Thymus (tissue), 11 donors: ENCODE data around the gene PACRG. TPM values are rescaled to one million over a fixed set of nuclear protein-coding genes. Genes with fewer than 3 reads are reported as not detected.

Experiments used
- DNase-seq, 9 donors: peaks; one replicate each; pipeline ENCODE4 v3.0.0-alpha.2; 2013; ENCODE audit warnings: low spot score in 9 of 9, low read depth in 6 of 9, missing footprints in 1 of 9
- H3K27ac ChIP-seq, 2 donors: one replicate each; pipeline ENCODE4 v1.5.1; 2013; ENCODE audit warnings: control low read depth in 1 of 2, low read depth in 1 of 2, low read length in 1 of 2, mild to moderate bottlenecking in 1 of 2, moderate library complexity in 1 of 2
- H3K27me3 ChIP-seq, 2 donors: one replicate each; pipeline ENCODE4 v1.5.1; 2013; ENCODE audit warnings: low read length in 1 of 2; ENCODE audit not compliant: control insufficient read depth in 2 of 2, insufficient read depth in 1 of 2
- H3K36me3 ChIP-seq, 2 donors: one replicate each; pipeline ENCODE4 v1.5.1; 2013; ENCODE audit warnings: low read length in 1 of 2, mild to moderate bottlenecking in 1 of 2, moderate library complexity in 1 of 2; ENCODE audit not compliant: control insufficient read depth in 2 of 2, insufficient read depth in 2 of 2
- H3K4me1 ChIP-seq, 2 donors: one replicate each; pipeline ENCODE4 v1.5.1; 2013; ENCODE audit warnings: low read length in 2 of 2; ENCODE audit not compliant: control insufficient read depth in 2 of 2, insufficient read depth in 2 of 2
- H3K4me3 ChIP-seq, 2 donors: one replicate each; pipeline ENCODE4 v1.5.1; 2013; ENCODE audit warnings: low read length in 2 of 2, control low read depth in 1 of 2, mild to moderate bottlenecking in 1 of 2
- H3K9me3 ChIP-seq, 2 donors: one replicate each; pipeline ENCODE4 v1.5.1; 2013; ENCODE audit warnings: low read length in 1 of 2, mild to moderate bottlenecking in 1 of 2; ENCODE audit not compliant: control insufficient read depth in 2 of 2, insufficient read depth in 1 of 2
- WGBS: extraction: QIAGEN DNeasy Blood & Tissue Kit; methylation state at CpG from one replicate; pipeline ENCODE4 v1.1.7; 2013; 5-methylcytosine and 5-hydroxymethylcytosine counted together
- polyA plus RNA-seq: library from polyadenylated mRNA; stranded (reverse); fragments of 200-250 nt; gene quantifications from one replicate; pipeline ENCODE4 v1.2.3, GENCODE V29; 2013
- total RNA-seq: library from RNA; stranded (reverse); fragments of 120-200 nt; gene quantifications from one replicate; pipeline ENCODE4 v1.2.4, GENCODE V29; 2013
- donor health status: healthy.

The PACRG gene
- total and polyA plus RNA-seq, 2 donors: 0.42 to 0.62 TPM

DNA sequence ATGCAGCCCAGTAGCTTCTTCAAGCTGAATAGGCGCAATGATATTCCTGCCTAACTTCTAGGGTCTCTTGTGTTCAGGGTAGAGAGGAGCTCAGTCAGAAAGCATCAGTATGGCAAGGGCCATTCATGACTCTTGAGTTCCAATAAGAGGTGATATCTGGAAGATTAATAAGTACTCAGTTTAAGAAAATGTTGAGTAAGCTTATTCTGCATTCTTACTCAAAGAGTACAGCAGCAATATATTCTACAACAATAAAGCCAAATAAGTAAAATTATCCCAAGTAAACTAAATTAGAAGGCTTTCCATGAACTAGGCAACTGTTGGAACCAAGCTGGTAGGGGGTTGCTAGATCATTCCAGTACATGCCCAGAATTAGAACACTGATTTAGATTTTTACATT is 303.2 kb downstream of the PACRG start:
- DNase-seq: no peak
- H3K36me3 ChIP-seq: no peaks in the 10 kb centered on the region
- H3K27me3 ChIP-seq: no peaks in the 10 kb centered on the region
- no peak overlapping the region for H3K27ac ChIP-seq
- peaks cover 0 to 1% of the 10 kb centered on the region in 2 donors for H3K9me3 ChIP-seq
- no peak overlapping the region for H3K4me3 ChIP-seq
- H3K4me1 ChIP-seq: no peaks in the 10 kb centered on the region
- WGBS: 98% methylated on average over 1 of the region's 1 CpG

DNA sequence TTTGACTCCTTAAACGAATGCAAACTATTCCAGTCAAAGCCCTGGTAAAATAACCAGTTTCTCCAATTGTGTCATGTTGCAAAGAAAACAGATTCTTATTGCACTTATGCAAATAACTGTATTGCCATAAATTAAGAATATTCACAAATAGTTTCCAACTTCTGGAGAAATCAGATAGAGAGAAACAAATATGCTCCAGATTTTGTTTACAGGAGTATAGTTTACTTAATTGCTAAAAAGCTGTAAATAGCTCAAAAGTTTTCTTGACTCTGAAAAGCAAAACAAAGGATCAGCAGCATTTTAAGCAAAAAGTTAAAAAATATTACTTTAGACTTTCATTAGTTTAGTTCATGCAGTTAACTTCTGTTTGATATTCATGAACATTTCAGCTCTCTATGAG is 304.2 kb downstream of the PACRG start:
- no peak overlapping the region for H3K4me3 ChIP-seq
- 77% methylated on average over 1 of the region's 1 CpG for WGBS
- no peak overlapping the region for H3K27ac ChIP-seq
- H3K9me3 ChIP-seq: peaks cover 0 to 1% of the 10 kb centered on the region in 2 donors
- no peaks in the 10 kb centered on the region for H3K4me1 ChIP-seq
- H3K36me3 ChIP-seq: no peaks in the 10 kb centered on the region
- no peak for DNase-seq
- no peaks in the 10 kb centered on the region for H3K27me3 ChIP-seq

DNA sequence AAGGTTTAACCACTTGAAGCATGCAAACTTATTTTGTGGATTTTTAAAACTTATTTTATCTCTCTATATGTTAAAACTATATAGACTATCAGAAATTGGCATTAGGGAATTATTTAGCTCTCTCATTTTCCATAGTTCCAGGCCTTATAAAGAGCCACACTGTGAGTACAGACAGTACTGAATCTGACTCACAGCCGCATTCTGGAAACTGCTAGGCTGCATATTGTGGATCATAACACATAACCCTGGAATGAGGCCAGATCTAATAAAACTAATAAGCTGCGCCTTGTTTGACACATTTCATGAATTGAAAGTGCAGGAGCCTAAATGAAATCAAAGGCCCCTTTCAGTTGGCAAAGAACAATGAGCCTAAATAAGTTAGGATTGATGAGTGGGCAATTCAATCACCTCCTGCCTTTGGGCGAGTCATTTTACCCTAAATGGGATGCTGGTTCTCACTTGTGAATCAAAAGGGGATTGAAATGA is 308.4 kb downstream of the PACRG start:
- DNase-seq: no peak
- 91% methylated on average over 3 of the region's 3 CpGs for WGBS
- H3K36me3 ChIP-seq: no peaks in the 10 kb centered on the region
- H3K4me3 ChIP-seq: no peak overlapping the region
- no peaks in the 10 kb centered on the region for H3K4me1 ChIP-seq
- peaks cover 1 to 12% of the 10 kb centered on the region in 2 donors for H3K9me3 ChIP-seq
- no peak overlapping the region for H3K27ac ChIP-seq
- H3K27me3 ChIP-seq: no peaks in the 10 kb centered on the region

DNA sequence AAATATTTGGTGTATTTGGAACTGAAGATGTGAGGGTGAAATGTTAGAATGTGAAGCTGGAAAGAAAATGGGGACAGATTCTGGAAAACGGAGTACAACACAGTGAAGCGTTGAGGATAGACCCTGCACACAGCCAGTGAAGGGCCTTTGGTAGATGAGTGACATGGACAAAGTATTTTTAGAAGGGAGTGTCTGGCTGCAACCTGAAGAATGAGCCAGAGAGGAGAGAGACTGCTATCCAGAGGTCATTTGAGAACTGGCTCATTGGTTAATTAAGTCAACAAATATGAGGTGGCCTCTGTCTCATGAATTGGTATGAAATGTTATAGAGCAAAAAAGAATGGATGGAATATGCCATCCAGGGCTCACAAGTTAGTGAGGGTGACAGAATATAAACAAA is 310.5 kb downstream of the PACRG start:
- H3K36me3 ChIP-seq: no peaks in the 10 kb centered on the region
- H3K4me3 ChIP-seq: no peak overlapping the region
- no peak for DNase-seq
- WGBS: 89% methylated on average over 2 of the region's 2 CpGs
- H3K4me1 ChIP-seq: no peaks in the 10 kb centered on the region
- no peak overlapping the region for H3K27ac ChIP-seq
- peaks cover 1 to 12% of the 10 kb centered on the region in 2 donors for H3K9me3 ChIP-seq
- H3K27me3 ChIP-seq: no peaks in the 10 kb centered on the region

DNA sequence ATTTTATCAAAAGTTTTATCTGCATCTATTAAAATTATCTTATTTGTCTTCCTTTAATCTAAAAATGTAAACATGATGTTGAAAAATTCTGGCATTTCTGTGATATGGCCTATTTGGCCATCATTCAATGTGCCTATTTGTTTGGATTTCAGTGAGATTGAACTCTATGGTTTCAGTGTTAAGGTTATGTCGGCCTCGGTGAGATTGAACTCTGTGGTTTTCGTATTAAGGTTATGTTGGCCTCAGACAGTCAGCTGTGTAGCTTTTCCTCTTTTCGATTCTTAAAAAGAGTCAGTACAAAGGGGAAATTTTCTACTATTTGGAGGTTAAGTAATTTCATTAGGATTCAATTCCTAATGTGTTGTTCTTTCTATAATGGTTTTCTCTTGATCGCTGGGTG is 320.6 kb downstream of the PACRG start:
- no peak for DNase-seq
- Histone ChIP-seq H3K9me3 (peaks cover 1 to 4% of the 10 kb centered on the region in 2 donors), H3K4me3 (no peak overlapping the region), H3K4me1 (no peaks in the 10 kb centered on the region), H3K36me3 (no peaks in the 10 kb centered on the region), H3K27me3 (no peaks in the 10 kb centered on the region), H3K27ac (no peak overlapping the region)
- WGBS: 92% methylated on average over 5 of the region's 5 CpGs

DNA sequence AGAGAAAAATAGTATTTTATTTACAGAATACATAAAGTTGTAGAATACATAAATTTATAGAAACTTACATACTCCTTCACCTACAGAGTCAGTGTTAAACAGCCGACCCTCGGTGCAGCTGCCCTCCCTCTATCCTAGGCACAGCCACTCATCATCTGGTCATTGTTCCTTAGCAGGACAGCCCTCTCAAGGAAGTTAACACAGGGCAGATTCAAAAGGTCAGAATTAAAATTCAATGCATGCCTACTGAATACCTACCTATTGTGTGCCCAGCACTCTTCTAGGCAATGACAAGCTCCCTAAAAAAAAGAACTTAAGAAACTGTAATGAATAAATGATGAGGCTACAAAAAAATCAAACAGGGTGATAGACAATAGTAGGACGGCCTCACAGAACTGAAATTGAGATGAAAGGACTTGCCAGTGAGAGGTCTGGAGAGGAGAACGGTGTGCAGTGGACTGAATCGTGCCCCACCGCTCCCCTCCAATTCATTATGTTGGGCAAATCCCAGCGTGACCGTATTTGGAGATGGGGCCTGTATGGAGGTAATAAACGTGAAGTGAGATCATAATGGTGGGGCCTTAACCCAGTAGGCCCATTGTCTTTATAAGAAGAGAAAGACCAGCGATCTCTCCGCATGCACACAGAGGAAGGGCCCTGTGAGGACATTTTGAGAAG is 326.0 kb downstream of the PACRG start:
- Histone ChIP-seq H3K9me3 (peaks cover 0 to 5% of the 10 kb centered on the region in 2 donors), H3K36me3 (no peaks in the 10 kb centered on the region), H3K27me3 (no peaks in the 10 kb centered on the region), H3K4me1 (no peaks in the 10 kb centered on the region), H3K27ac (no peak overlapping the region), H3K4me3 (no peak overlapping the region)
- WGBS: 96% methylated on average over 11 of the region's 11 CpGs
- DNase-seq: no peak

DNA sequence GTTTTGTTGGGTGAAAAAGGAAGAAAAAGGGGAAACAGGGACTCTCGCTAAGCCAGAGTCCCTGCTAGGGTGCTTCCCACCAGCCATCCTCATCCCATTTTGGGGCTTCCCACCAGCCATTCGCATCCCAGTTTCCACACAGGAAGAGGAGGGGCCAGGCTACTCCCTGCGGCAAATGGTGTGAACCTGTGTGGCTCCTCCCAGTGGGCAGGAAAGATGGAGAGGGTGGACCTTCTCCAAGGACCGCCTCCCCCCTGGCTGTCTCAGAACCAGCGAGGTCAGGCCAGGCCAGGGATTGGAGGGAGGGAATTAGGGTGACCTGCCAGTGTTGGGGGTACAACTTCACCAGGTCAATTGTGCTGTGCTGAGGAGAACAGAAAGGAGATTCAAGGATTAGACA is 326.9 kb downstream of the PACRG start:
- no peak for DNase-seq
- H3K27me3 ChIP-seq: no peaks in the 10 kb centered on the region
- H3K27ac ChIP-seq: no peak overlapping the region
- no peak overlapping the region for H3K4me3 ChIP-seq
- no peaks in the 10 kb centered on the region for H3K4me1 ChIP-seq
- H3K36me3 ChIP-seq: no peaks in the 10 kb centered on the region
- peaks cover 0 to 5% of the 10 kb centered on the region in 2 donors for H3K9me3 ChIP-seq
- 95% methylated on average over 5 of the region's 5 CpGs for WGBS

DNA sequence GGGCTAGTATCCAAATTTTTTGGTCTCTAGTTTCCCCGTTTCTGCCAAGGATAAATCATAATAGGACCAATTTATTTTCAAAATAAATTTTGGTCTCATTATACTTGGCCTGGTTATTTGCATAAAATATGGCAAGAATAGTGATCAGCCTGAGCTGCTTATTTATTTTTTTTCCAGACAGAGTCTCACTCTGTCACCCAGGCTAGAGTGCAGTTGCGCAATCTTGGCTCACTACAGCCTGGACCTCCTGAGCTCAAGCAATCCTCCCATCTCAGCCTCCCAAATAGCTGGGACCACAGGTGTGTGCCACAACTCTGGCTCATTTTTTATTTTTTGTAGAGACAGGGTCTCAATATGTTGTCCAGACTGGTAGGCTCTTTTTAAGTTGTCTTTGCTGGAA is 329.5 kb downstream of the PACRG start:
- DNase-seq: no peak
- Histone ChIP-seq H3K9me3 (peaks cover 0 to 5% of the 10 kb centered on the region in 2 donors), H3K27me3 (no peaks in the 10 kb centered on the region), H3K36me3 (no peaks in the 10 kb centered on the region), H3K27ac (no peak overlapping the region), H3K4me1 (no peaks in the 10 kb centered on the region), H3K4me3 (no peak overlapping the region)
- WGBS: 98% methylated on average over 2 of the region's 2 CpGs

DNA sequence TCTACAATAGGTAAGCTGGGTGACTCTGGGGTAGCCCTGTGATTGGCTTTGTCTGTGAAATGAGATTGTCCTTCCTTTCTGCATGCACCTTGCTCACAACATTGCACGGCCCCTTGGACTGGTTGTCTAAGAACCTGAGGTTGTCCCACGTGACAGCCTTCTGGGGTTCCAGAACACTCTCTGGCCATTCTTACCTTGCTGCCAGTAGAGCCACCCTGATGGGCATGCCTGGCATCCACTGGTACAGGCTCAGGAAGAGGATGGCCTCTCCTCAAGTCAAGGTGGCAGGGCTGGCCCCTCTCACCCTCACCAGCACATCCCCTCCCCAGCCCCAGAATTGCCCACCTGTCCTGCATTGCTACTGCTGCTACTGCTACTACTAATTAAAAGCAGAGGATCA is 335.0 kb downstream of the PACRG start:
- no peaks in the 10 kb centered on the region for H3K36me3 ChIP-seq
- WGBS: 94% methylated on average over 2 of the region's 2 CpGs
- no peak overlapping the region for H3K27ac ChIP-seq
- H3K9me3 ChIP-seq: no peaks in the 10 kb centered on the region
- H3K4me1 ChIP-seq: no peaks in the 10 kb centered on the region
- H3K27me3 ChIP-seq: no peaks in the 10 kb centered on the region
- DNase-seq: no peak
- no peak overlapping the region for H3K4me3 ChIP-seq
